ENCODE results near the gene G6PC3. TPM values are rescaled to one million over a fixed set of nuclear protein-coding genes. Genes with fewer than 3 reads are reported as not detected.

G6PC3 gene
- total and polyA plus RNA-seq, 12 donors = 51.2 to 254 (median 86.4) TPM

DNA sequence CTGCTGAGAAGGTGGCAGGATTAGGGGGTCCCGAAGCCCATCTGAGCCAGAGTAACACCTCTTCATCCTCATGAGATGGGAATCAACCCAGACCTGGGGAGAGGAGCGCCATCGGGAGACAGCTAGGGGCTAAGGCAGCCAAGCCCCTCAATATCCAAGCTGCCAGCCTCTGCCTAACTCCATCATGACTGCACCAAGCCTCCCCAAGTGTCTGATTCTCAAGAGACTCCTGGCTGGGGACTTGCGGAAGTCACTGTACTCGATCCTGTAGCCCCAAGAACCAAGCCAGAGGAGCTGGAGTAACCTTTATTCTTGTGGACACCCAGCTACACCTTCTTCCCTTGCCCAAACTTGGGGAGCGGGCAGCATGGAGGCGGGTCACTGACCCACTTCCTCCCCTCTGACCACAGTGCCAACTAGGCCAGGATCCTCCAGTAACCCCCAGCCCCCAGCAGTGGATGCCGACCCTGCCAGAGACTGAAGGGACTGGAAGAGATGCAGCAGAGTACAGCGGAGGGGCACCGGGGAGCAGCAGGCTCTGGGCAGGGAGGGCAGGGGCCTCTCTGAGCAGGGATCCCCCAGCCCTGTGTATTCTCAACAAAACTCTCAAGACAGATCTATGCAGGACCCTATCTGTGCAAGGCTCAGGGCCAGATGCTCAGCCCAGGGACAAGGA, 39.6 kb downstream of the G6PC3 start:
- Histone ChIP-seq H3K4me1 (replicated peaks in 1 of 2) (peaks cover 49 to 72% of the 10 kb centered on the region in 2 donors), H3K9me3 (replicated peaks in 1 of 3) (no peaks in the 10 kb centered on the region), H3K4me3 (peak overlapping the region in 1 of 4 donors; percentile 60), H3K27me3 (no peaks in the 10 kb centered on the region), H3K36me3 (replicated peaks in 1 of 2) (peaks cover 0 to 11% of the 10 kb centered on the region in 2 donors), H3K27ac (peak overlapping the region in 4 of 5 donors; percentile 68 to 88 (median 85))
- TF ChIP-seq CTCF (IDR thresholded peaks at IDR 0.05) (no peak), POLR2A (IDR thresholded peaks at IDR 0.05) (no peak)
- intact Hi-C loops (cut with DNase I) = loop anchor here in 1 of 2 donors (10.0 kb wide), 1 partner anchor 45 kb away; the partner anchor contains the start of gene LSM12
- peak in 1 of 7 donors; percentile 38 for DNase-seq
- 57 to 72% (median 68%) methylated on average over 4 to 10 of the region's 10 CpGs for WGBS, 4 donors

DNA sequence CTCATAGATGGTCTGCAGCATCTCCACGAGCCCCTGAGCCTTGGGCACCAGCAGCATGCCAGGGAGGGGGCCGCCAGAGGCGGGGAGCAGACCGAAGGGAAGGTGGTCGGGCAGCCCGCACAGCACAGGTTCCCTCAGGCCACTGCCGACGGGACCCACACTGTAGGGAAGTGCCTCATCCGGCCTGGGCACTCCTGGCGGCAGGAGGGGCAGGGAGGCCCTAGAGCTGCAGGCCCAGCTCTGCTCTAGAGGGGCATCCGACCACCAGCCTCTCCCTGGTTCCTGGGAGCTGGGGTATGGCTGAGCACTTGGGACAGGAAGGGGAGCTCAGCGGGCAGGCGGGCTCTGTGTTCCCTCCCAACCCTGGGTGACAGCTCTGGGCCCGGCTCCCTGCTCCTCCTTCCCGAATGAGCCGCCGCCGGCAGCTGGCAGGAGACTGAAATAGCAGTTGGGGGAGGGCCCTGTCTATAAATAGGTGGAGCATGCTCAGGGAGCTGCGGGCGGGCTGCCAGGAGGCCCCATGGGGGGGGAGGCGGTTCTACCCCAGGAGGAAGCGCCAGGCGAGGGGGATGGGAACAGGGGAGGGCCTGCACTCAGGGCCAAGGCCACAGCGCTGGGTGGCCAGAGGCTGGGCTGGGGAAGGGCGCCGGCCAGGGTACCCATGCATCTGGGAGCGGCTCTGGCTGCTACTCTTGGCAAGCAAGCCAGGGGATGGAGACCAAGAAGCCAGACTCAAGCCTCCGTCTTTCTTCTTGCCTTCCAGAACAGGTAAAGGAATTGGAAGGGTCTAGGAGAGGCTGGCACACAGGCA, 40.5 kb downstream of the G6PC3 start:
- Histone ChIP-seq H3K4me1 (replicated peaks in 1 of 2) (peaks cover 49 to 72% of the 10 kb centered on the region in 2 donors), H3K27me3 (no peaks in the 10 kb centered on the region), H3K27ac (peak overlapping the region in 4 of 5 donors; percentile 68 to 88 (median 85)), H3K9me3 (replicated peaks in 1 of 3) (no peaks in the 10 kb centered on the region), H3K4me3 (peak overlapping the region in 1 of 4 donors; percentile 60), H3K36me3 (replicated peaks in 1 of 2) (peaks cover 0 to 19% of the 10 kb centered on the region in 2 donors)
- intact Hi-C loops (cut with DNase I) = loop anchor here in 1 of 2 donors (10.0 kb wide), 1 partner anchor 46 kb away; the partner anchor contains the start of gene LSM12
- 0 to 4% (median 2%) methylated on average over 5 to 28 of the region's 28 CpGs for WGBS, 4 donors
- TF ChIP-seq POLR2A (IDR thresholded peaks at IDR 0.05) (peak in 1 of 2 donors; percentile 93), CTCF (IDR thresholded peaks at IDR 0.05) (peak in 3 of 6 experiments; percentile 2 to 17 (median 11))
- peak; percentile 98 to 100 (median 99) for DNase-seq

DNA sequence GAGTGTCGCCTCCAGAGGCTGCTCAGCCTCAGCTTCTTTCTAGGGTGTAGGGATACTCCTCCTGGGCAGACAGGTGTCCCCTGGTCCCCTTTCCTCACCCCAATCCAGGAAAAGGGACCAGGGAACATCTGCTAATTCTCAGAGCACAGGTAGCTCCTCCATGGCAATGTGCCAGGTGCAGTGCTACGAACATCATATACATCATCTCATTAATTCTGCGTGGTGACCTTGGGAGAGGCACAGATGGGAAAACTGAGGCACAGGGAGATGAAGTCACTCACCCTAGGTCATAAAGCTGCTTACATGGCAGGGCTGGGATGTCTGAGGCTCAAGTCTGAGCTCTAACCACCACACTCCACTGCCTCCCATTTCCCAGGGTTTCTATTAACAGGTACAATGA, 41.2 kb downstream of the G6PC3 start:
- intact Hi-C loops (cut with DNase I) = loop anchor here in 1 of 2 donors (10.0 kb wide), 1 partner anchor 47 kb away; the partner anchor contains the start of gene LSM12
- H3K4me1 ChIP-seq (replicated peaks in 1 of 2) = peaks cover 49 to 72% of the 10 kb centered on the region in 2 donors
- no peaks in the 10 kb centered on the region for H3K27me3 ChIP-seq
- H3K4me3 ChIP-seq = no peak overlapping the region
- no peaks in the 10 kb centered on the region for H3K9me3 ChIP-seq (replicated peaks in 1 of 3)
- TF ChIP-seq POLR2A (IDR thresholded peaks at IDR 0.05) (no peak), CTCF (IDR thresholded peaks at IDR 0.05) (no peak)
- peaks cover 0 to 27% of the 10 kb centered on the region in 2 donors for H3K36me3 ChIP-seq (replicated peaks in 1 of 2)
- peak overlapping the region in 4 of 5 donors; percentile 32 to 88 (median 85) for H3K27ac ChIP-seq
- no peak for DNase-seq
- 57 to 73% (median 62%) methylated on average over 2 to 3 of the region's 3 CpGs for WGBS, 4 donors
